Mesendoderm (in vitro differentiated cells): Measurements from ENCODE around the gene ZNF226.
"Not testable (repeated sequence)": the region's sequence is repeated elsewhere in the genome, so short reads cannot be mapped to it uniquely, and the experiment has no call there.

Experiments used
- DNase-seq: peaks from one replicate; pipeline ENCODE4 v3.0.0; 2013
- H2AK5ac ChIP-seq: 2 replicates; pipeline ENCODE4 v1.6.1; 2013; ENCODE audit warnings: low read length, inconsistent platforms
- H2BK120ac ChIP-seq: 2 replicates; pipeline ENCODE4 v1.6.1; 2013; ENCODE audit warnings: low read depth, mild to moderate bottlenecking, low read length, moderate library complexity, mixed read lengths
- H2BK15ac ChIP-seq: replicated peaks from 2 replicates; pipeline ENCODE4 v1.6.1; 2013; ENCODE audit warnings: low read depth, mild to moderate bottlenecking, moderate library complexity
- H2BK5ac ChIP-seq: 2 replicates; pipeline ENCODE4 v1.6.1; 2013; ENCODE audit warnings: low read length, inconsistent platforms
- H3K18ac ChIP-seq: 2 replicates; pipeline ENCODE4 v1.6.1; 2013; ENCODE audit warnings: mild to moderate bottlenecking, low read length, mixed read lengths
- H3K23ac ChIP-seq: one replicate; pipeline ENCODE4 v1.6.1; 2013; ENCODE audit warnings: low read length
- H3K27ac ChIP-seq: 2 replicates; pipeline ENCODE4 v1.5.1; 2013; ENCODE audit warnings: low read depth, mild to moderate bottlenecking, inconsistent platforms, low read length, moderate library complexity
- H3K27me3 ChIP-seq: 2 replicates; pipeline ENCODE4 v1.6.1; 2013; ENCODE audit warnings: low read length, control low read depth, mild to moderate bottlenecking, inconsistent platforms; ENCODE audit not compliant: insufficient read depth, poor library complexity
- H3K36me3 ChIP-seq: 2 replicates; pipeline ENCODE4 v1.6.1; 2013; ENCODE audit warnings: low read length, inconsistent platforms; ENCODE audit not compliant: control insufficient read depth, insufficient read depth
- H3K4ac ChIP-seq: one replicate; pipeline ENCODE4 v1.6.1; 2013; ENCODE audit warnings: low read depth, mild to moderate bottlenecking, low read length, moderate library complexity
- H3K4me1 ChIP-seq: 2 replicates; pipeline ENCODE4 v1.6.1; 2013; ENCODE audit warnings: low read depth, low read length, inconsistent platforms; ENCODE audit not compliant: control insufficient read depth
- H3K4me2 ChIP-seq: 2 replicates; pipeline ENCODE4 v1.6.1; 2013; ENCODE audit warnings: low read length
- H3K4me3 ChIP-seq: 2 replicates; pipeline ENCODE4 v1.5.1; 2013; ENCODE audit warnings: mild to moderate bottlenecking, low read length
- H3K56ac ChIP-seq: one replicate; pipeline ENCODE4 v1.6.1; 2013; ENCODE audit warnings: low read length
- H3K79me1 ChIP-seq: 2 replicates; pipeline ENCODE4 v1.6.1; 2013; ENCODE audit warnings: low read length, inconsistent platforms
- H3K79me2 ChIP-seq: 2 replicates; pipeline ENCODE4 v1.6.1; 2013; ENCODE audit warnings: mild to moderate bottlenecking, low read length; ENCODE audit not compliant: control insufficient read depth, insufficient read depth
- H3K9ac ChIP-seq: 2 replicates; pipeline ENCODE4 v1.6.1; 2013; ENCODE audit warnings: low read length, inconsistent platforms
- H4K5ac ChIP-seq: one replicate; pipeline ENCODE4 v1.6.1; 2013; ENCODE audit warnings: low read length
- H4K8ac ChIP-seq: one replicate; pipeline ENCODE4 v1.6.1; 2013; ENCODE audit warnings: low read depth, mild to moderate bottlenecking, control low read depth, low read length, moderate library complexity
- WGBS: extraction: QIAGEN DNeasy Blood & Tissue Kit; methylation state at CpG from one replicate; pipeline ENCODE4 v1.1.7; 2013; ENCODE audit warnings: low lambda C conversion rate, missing lambda C conversion rate; ENCODE audit not compliant: insufficient coverage; ENCODE audit errors: extremely low coverage; 5-methylcytosine and 5-hydroxymethylcytosine counted together

Gene ZNF226

DNA sequence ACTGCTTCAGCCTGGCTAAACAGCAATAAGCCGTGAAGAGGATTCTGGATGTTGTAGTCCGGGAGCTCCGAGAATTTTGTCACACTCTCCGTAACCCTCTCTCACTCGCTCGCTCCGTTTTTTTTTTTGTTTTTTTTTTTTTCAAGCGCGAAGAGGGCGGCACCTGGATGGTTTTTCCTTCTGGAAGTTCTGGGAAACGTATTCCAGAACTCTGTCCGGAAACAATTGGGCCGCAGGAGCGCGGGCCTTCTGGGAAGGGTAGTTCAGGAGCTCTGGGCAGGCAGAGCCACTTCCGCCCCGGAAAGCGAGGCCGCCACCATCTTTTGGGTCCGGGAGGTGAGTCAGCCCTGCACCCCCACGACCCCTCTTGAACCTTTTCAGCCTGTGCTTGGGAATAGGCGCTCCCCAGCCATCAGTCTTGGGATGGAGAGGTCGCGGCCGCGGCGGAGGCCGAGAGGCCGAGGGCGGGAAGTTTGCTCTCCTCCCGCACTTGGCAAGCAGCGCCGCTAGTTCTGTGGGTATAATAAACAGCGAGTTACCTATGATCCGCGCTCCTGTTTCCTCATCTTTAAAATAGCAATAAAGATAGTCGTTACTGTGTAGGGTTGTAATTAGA lies 47.5 kb downstream of the ZNF226 start, which contains the start of gene ZNF227:
Gene ZNF227, plus strand, starts transcription at position 283 of the 616 bp plus-strand sequence. CDS start 5,261 bp downstream, outside the sequence.
- Histone ChIP-seq H3K79me2 (no peaks in the 10 kb centered on the region), H3K4ac (peak within 1 kb of the TSS; percentile 31), H3K27me3 (no peaks in the 10 kb centered on the region), H4K5ac (no peak within 1 kb of the TSS), H3K36me3 (no peaks in the 10 kb centered on the region), H3K56ac (peak within 1 kb of the TSS; percentile 76), H2BK5ac (no peak within 1 kb of the TSS), H2BK15ac (no peak within 1 kb of the TSS), H3K79me1 (no peaks in the 10 kb centered on the region), H4K8ac (no peak within 1 kb of the TSS), H3K23ac (no peak within 1 kb of the TSS), H3K27ac (no peak within 1 kb of the TSS), H3K4me3 (peak within 1 kb of the TSS; percentile 69), H3K18ac (peak within 1 kb of the TSS; percentile 92), H3K4me2 (peak within 1 kb of the TSS; percentile 46), H3K4me1 (no peaks in the 10 kb centered on the region), H2BK120ac (no peak within 1 kb of the TSS), H2AK5ac (no peak within 1 kb of the TSS), H3K9ac (peak within 1 kb of the TSS; percentile 62)
- WGBS: no CpG with 5 or more reads among the region's 37 CpGs
- peak; percentile 99 for DNase-seq

DNA sequence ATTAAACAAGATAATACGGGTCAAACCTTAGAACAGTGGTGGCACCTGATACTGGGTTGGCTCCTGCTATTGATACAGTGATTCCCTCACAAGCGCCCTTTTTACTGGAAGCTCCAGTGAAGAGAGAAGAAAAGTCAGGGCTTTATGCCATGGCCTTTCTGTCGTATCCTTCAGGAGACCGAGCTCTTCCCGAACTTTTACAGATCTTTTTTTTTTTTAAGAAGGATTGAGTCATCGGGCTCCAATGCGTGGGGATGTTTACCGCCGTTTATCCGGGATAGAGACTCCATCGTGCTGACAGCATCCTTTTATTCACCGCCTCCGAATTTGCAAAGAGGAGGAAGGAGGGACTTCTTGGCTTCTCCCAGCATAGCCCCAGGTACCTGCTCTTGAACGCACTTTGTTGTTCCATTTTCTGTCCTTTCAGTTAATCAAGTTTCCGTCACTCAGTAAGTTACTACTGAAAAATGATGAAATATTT lies 48.0 kb downstream of the ZNF226 start:
- Histone ChIP-seq H2BK5ac (no peak overlapping the region), H3K79me1 (peaks cover 3% of the 10 kb centered on the region), H3K27me3 (no peaks in the 10 kb centered on the region), H3K56ac (peak overlapping the region; percentile 76), H4K8ac (no peak overlapping the region), H2BK120ac (no peak overlapping the region), H2BK15ac (no peak overlapping the region), H3K4me1 (no peaks in the 10 kb centered on the region), H3K4me2 (peak overlapping the region; percentile 46), H3K27ac (no peak overlapping the region), H3K23ac (no peak overlapping the region), H3K18ac (peak overlapping the region; percentile 92), H3K36me3 (peaks cover 2% of the 10 kb centered on the region), H3K4ac (peak overlapping the region; percentile 31), H2AK5ac (no peak overlapping the region), H3K9ac (peak overlapping the region; percentile 62), H3K4me3 (peak overlapping the region; percentile 69), H3K79me2 (no peaks in the 10 kb centered on the region), H4K5ac (no peak overlapping the region)
- DNase-seq: peak; percentile 47
- WGBS: no CpG with 5 or more reads among the region's 15 CpGs

GRCh38 chr19:44219926-44220325 lies 55.0 kb downstream of the ZNF226 start:
- H3K79me1 ChIP-seq, H2AK5ac ChIP-seq, H3K36me3 ChIP-seq, H3K4ac ChIP-seq, H3K27me3 ChIP-seq, H2BK15ac ChIP-seq, H4K8ac ChIP-seq, H2BK5ac ChIP-seq, H3K9ac ChIP-seq, H3K18ac ChIP-seq, H3K4me2 ChIP-seq, DNase-seq, H3K4me3 ChIP-seq, H3K23ac ChIP-seq, H2BK120ac ChIP-seq, H3K79me2 ChIP-seq, H3K27ac ChIP-seq, H3K4me1 ChIP-seq, H3K56ac ChIP-seq, H4K5ac ChIP-seq: not testable (repeated sequence)
- no CpG with 5 or more reads among the region's 3 CpGs for WGBS

- WGBS: no CpG with 5 or more reads among the region's 6 CpGs
Observed at GRCh38 chr19:44220761-44221160, 55.9 kb downstream of the ZNF226 start.

DNA sequence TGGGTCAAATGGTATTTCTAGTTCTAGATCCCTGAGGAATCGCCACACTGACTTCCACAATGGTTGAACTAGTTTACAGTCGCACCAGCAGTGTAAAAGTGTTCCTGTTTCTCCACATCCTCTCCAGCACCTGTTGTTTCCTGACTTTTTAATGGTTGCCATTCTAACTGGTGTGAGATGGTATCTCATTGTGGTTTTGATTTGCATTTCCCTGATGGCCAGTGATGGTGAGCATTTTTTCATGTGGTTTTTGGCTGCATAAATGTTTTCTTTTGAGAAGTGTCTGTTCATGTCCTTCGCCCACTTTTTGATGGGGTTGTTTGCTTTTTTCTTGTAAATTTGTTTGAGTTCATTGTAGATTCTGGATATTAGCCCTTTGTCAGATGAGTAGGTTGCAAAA lies 56.4 kb downstream of the ZNF226 start:
- H3K4me3 ChIP-seq, H2AK5ac ChIP-seq, H3K4ac ChIP-seq, DNase-seq, H3K27ac ChIP-seq, H2BK5ac ChIP-seq, H4K8ac ChIP-seq, H2BK120ac ChIP-seq, H3K18ac ChIP-seq, H3K56ac ChIP-seq, H3K36me3 ChIP-seq, H3K79me1 ChIP-seq, H3K9ac ChIP-seq, H2BK15ac ChIP-seq, H4K5ac ChIP-seq, H3K23ac ChIP-seq, H3K4me1 ChIP-seq, H3K4me2 ChIP-seq, H3K79me2 ChIP-seq, H3K27me3 ChIP-seq: not testable (repeated sequence)
- WGBS: no CpG with 5 or more reads among the region's 3 CpGs

More at GRCh38 chr19:44220761-44221160, 55.9 kb downstream of the ZNF226 start:
- H3K9ac ChIP-seq, H2BK15ac ChIP-seq, H3K4me3 ChIP-seq, H4K8ac ChIP-seq, H3K27me3 ChIP-seq, H3K4me2 ChIP-seq, H2BK120ac ChIP-seq, H4K5ac ChIP-seq, H2BK5ac ChIP-seq, H3K18ac ChIP-seq, H3K4ac ChIP-seq, H3K79me1 ChIP-seq, H3K23ac ChIP-seq, H3K56ac ChIP-seq, DNase-seq, H3K36me3 ChIP-seq, H3K79me2 ChIP-seq, H3K27ac ChIP-seq, H2AK5ac ChIP-seq, H3K4me1 ChIP-seq: not testable (repeated sequence)
